ENCODE results near the gene MYO3B. TPM values are rescaled to one million over a fixed set of nuclear protein-coding genes. Genes with fewer than 3 reads are reported as not detected.

Gene MYO3B
- total RNA-seq, 4 donors from 2014 or later: 0.48 TPM; not detected in 3

- peak; percentile 47 for DNase-seq
- Histone ChIP-seq H3K9me3 (no peaks in the 10 kb centered on the region), H3K27ac (no peak overlapping the region), H3K36me3 (no peaks in the 10 kb centered on the region), H3K27me3 (no peaks in the 10 kb centered on the region), H3K4me1 (peaks cover 0 to 9% (median 3%) of the 10 kb centered on the region in 4 donors), H3K4me3 (no peak overlapping the region)
- intact Hi-C loops (cut with DNase I; ENCODE audit: low total_unique reads): no loop called here
- TF ChIP-seq POLR2AphosphoS5 (IDR thresholded peaks at IDR 0.05) (peak in 1 of 3 donors; percentile 16), EP300 (IDR thresholded peaks at IDR 0.05; ENCODE audit: low read depth) (no peak)
- 44% methylated on average over 6 of the region's 6 CpGs; no CpG with 5 or more reads in 1 of the 2 donors for WGBS, 2 donors (ENCODE audit: low coverage in 1 of 2)
- in situ Hi-C loops (cut with MboI; ENCODE audit: low pct_ligation_motif_present in 1 of 4, low pct_unique_long_range_greater_than_20kb in 1 of 4, low sequenced_read_pairs in 3 of 4): no loop called here
These were observed 297.9 kb downstream of the MYO3B start for GRCh38 chr2:170475878-170476277.

DNA sequence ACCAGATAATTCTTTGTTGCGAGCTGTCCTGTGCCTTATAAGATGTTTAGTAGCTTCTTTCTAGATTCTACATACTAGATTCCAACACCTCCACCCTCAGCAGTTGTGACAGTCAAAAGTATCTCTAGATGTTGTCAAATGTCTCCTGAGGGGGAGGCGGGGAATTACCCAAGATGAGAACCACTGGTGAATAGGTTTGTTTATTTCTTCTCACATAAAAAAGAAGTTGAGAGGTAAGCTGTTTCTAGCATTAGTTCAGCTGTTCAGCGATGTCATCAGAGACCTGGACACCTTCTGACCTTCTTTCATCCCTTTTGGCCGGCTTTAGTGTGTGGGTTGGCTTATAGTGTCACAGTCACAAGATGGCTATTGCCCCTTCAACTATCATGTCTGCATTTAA lies 299.7 kb downstream of the MYO3B start:
- Histone ChIP-seq H3K27me3 (no peaks in the 10 kb centered on the region), H3K27ac (no peak overlapping the region), H3K4me3 (no peak overlapping the region), H3K36me3 (no peaks in the 10 kb centered on the region), H3K9me3 (no peaks in the 10 kb centered on the region), H3K4me1 (peaks cover 0 to 9% (median 3%) of the 10 kb centered on the region in 4 donors)
- WGBS, 2 donors (ENCODE audit: low coverage in 1 of 2): 68% methylated on average over 4 of the region's 4 CpGs
- in situ Hi-C loops (cut with MboI; ENCODE audit: low pct_ligation_motif_present in 1 of 4, low pct_unique_long_range_greater_than_20kb in 1 of 4, low sequenced_read_pairs in 3 of 4) (no loop called here), intact Hi-C loops (cut with DNase I; ENCODE audit: low total_unique reads) (no loop called here)
- DNase-seq: no peak
- TF ChIP-seq POLR2AphosphoS5 (IDR thresholded peaks at IDR 0.05): no peak
- TF ChIP-seq CTCF (IDR thresholded peaks at IDR 0.05): no peak
- no peak for TF ChIP-seq POLR2A (IDR thresholded peaks at IDR 0.05)
- no peak for TF ChIP-seq EP300 (IDR thresholded peaks at IDR 0.05; ENCODE audit: low read depth)

- WGBS, 2 donors (ENCODE audit: low coverage in 1 of 2): 72 to 82% methylated on average over 4 of the region's 4 CpGs
- Histone ChIP-seq H3K4me1 (peaks cover 0 to 6% (median 3%) of the 10 kb centered on the region in 4 donors), H3K36me3 (no peaks in the 10 kb centered on the region), H3K4me3 (no peak overlapping the region), H3K27me3 (no peaks in the 10 kb centered on the region), H3K27ac (no peak overlapping the region), H3K9me3 (no peaks in the 10 kb centered on the region)
- no peak for DNase-seq
- intact Hi-C loops (cut with DNase I; ENCODE audit: low total_unique reads) (loop anchor here (10.0 kb wide), 1 partner anchor 334 kb away; the partner anchor contains the start of gene GAD1), in situ Hi-C loops (cut with MboI; ENCODE audit: low pct_ligation_motif_present in 1 of 4, low pct_unique_long_range_greater_than_20kb in 1 of 4, low sequenced_read_pairs in 3 of 4) (no loop called here)
- TF ChIP-seq POLR2AphosphoS5 (IDR thresholded peaks at IDR 0.05): no peak
- TF ChIP-seq CTCF (IDR thresholded peaks at IDR 0.05): no peak
- no peak for TF ChIP-seq EP300 (IDR thresholded peaks at IDR 0.05; ENCODE audit: low read depth)
These were observed 303.3 kb downstream of the MYO3B start for GRCh38 chr2:170481201-170481600.

DNA sequence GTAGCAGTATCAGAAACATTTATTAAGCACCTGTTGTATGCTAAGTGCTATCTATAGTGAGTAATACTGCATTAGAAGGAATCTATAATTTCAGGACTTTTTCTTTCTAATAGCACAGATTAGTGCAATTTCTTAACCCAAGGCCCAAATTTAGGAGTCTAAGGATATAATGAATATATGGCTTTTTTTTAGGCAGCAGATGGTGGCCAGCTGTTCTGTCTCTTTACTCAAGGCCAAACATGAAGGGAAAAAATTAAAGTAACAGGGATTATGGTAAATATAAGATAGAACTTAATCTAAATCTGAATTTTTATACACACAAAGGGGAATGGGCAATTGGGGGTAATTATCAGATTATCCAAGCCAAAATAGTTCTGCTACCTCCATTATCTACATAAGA lies 306.6 kb downstream of the MYO3B start:
- H3K9me3 ChIP-seq: no peaks in the 10 kb centered on the region
- H3K27me3 ChIP-seq: no peaks in the 10 kb centered on the region
- no peak overlapping the region for H3K4me3 ChIP-seq
- DNase-seq: no peak
- in situ Hi-C loops (cut with MboI; ENCODE audit: low pct_ligation_motif_present in 1 of 4, low pct_unique_long_range_greater_than_20kb in 1 of 4, low sequenced_read_pairs in 3 of 4) (no loop called here), intact Hi-C loops (cut with DNase I; ENCODE audit: low total_unique reads) (loop anchor here (10.0 kb wide), 1 partner anchor 330 kb away; the partner anchor contains the start of gene GAD1)
- no peaks in the 10 kb centered on the region for H3K36me3 ChIP-seq
- H3K27ac ChIP-seq: no peak overlapping the region
- TF ChIP-seq EP300 (IDR thresholded peaks at IDR 0.05; ENCODE audit: low read depth): no peak
- no peak for TF ChIP-seq CTCF (IDR thresholded peaks at IDR 0.05)
- TF ChIP-seq POLR2AphosphoS5 (IDR thresholded peaks at IDR 0.05): no peak
- TF ChIP-seq POLR2A (IDR thresholded peaks at IDR 0.05): no peak
- peaks cover 0 to 6% (median 3%) of the 10 kb centered on the region in 4 donors for H3K4me1 ChIP-seq
